ENCODE measurements around the gene OR1F1.
"Not testable (repeated sequence)": the region's sequence is repeated elsewhere in the genome, so short reads cannot be mapped to it uniquely, and the experiment has no call there.

OR1F1 gene

DNA sequence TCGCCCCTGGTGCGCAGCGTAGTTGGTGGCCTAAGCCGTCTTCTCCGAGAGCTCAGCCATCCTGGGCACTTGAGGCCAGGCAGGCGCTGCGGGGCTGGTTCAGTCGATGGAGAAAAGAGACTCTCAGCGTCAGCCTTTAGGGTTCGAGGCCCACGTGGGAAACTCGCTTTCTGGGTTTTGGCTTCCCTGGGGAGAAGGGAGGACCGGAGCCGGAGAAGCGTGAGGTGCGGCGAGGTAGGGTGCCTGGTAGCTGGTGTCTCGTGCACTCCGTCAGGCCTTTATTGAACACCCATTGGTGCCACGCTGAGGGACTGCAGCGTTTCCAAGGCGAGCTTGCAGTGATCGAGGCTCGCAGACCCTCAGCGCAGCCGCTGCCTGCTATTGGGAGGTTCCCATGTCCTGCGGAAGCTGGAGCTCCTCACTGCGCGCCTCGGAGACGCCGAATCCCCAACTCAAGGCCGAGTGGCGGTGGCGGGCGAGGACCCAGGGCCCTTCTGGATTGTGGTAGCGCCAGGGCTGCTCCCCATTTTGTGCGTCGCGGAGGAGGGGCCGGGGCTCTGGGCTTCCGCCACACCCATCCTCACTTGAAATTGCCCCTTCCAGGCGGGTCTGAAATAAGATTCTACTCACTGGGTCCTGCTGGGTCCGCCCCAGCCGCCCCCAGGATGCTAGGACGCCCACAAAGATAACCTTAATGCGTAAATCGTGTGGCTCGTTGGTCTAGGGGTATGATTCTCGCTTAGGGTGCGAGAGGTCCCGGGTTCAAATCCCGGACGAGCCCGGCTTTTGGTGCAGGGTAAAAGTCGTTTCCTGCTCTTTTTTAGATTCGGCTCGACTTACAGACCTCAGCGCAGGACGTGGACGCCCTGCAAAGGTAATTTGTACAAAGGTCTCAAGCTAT is 1.2 kb downstream of the OR1F1 start:
- DNase-seq (ENCODE audit: low read depth in 1 of 2, low spot score in 1 of 2), result no peak
- in situ Hi-C loops (cut with HindIII; ENCODE audit: low pct_unique_long_range_greater_than_20kb, low sequenced_read_pairs), result no loop called here
- TF ChIP-seq JUND (IDR thresholded peaks at IDR 0.05; ENCODE audit: low read depth), result no peak

DNA sequence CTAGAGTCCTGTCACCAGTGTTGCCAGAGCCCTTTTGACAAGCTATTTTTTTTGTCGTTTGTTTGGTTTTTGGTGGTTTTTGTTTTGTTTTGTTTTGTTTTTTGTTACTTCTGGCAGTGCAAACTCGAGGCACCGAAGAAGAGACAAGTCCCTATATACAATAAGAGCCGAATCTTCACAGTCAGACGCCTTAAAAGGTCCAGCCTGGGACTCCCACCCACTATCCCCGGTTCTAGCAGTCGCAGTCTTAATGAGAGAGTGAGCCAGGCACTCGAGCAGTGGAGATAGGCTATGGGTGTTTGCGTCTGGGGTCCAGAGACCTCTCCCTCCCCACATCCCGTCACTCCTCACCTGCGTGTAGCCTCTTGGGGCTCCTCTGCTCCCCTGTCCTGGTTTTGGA is 1.9 kb downstream of the OR1F1 start:
- in situ Hi-C loops (cut with HindIII; ENCODE audit: low pct_unique_long_range_greater_than_20kb, low sequenced_read_pairs), result no loop called here
- no peak for TF ChIP-seq JUND (IDR thresholded peaks at IDR 0.05; ENCODE audit: low read depth)
- no peak for DNase-seq (ENCODE audit: low read depth in 1 of 2, low spot score in 1 of 2)

DNA sequence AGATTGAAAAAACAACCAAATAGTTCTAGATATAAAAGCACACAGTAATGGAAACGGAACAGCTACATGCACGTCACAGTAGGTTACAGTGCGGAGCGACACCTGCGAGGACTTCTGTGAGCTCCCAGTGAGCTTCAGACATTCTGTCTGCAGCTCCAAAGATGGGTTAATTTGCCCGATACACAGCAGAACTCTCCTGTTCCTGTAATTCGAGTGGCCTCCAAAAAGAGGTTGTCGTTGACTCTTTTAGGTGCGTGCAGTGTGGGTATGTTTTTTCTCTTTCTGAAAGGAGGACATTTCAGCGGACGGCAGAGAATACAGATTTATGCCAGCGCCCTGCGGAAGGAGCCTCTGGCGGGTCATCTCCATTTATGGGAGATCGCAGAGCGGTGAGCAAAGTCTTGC is 2.9 kb downstream of the OR1F1 start:
- in situ Hi-C loops (cut with HindIII; ENCODE audit: low pct_unique_long_range_greater_than_20kb, low sequenced_read_pairs), result no loop called here
- peak in 1 of 2 experiments; percentile 31 for DNase-seq (ENCODE audit: low read depth in 1 of 2, low spot score in 1 of 2)
- TF ChIP-seq JUND (IDR thresholded peaks at IDR 0.05; ENCODE audit: low read depth), result no peak

DNA sequence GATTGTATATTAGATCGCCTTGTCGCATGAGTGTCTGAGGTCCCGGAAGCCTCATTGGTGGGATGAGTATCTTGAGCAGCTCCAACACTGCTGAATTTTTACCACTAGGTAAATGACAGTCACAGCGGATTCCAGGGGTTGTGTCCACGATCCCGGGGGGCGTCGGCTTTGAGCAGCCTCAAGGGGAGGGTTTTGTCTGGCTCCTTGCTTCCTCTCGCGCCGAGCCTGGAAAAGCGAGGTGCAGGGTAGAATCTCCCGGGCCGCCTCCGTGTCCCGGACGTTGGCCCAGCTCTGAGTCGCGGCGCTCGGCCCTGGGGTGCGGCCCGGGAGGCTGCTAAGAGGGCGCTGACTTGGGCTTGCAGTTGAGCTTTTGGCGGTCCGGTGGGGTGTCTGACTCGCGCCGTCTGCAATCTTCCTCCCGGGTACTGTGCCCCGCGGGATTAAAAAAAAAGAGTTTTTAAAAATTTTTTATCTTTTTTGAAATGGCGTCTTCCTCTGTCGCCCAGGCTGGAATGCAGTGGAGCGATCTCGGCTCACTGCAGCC is 4.5 kb downstream of the OR1F1 start:
- DNase-seq (ENCODE audit: low read depth in 1 of 2, low spot score in 1 of 2), result no peak
- TF ChIP-seq JUND (IDR thresholded peaks at IDR 0.05; ENCODE audit: low read depth), result no peak
- in situ Hi-C loops (cut with HindIII; ENCODE audit: low pct_unique_long_range_greater_than_20kb, low sequenced_read_pairs), result no loop called here

DNA sequence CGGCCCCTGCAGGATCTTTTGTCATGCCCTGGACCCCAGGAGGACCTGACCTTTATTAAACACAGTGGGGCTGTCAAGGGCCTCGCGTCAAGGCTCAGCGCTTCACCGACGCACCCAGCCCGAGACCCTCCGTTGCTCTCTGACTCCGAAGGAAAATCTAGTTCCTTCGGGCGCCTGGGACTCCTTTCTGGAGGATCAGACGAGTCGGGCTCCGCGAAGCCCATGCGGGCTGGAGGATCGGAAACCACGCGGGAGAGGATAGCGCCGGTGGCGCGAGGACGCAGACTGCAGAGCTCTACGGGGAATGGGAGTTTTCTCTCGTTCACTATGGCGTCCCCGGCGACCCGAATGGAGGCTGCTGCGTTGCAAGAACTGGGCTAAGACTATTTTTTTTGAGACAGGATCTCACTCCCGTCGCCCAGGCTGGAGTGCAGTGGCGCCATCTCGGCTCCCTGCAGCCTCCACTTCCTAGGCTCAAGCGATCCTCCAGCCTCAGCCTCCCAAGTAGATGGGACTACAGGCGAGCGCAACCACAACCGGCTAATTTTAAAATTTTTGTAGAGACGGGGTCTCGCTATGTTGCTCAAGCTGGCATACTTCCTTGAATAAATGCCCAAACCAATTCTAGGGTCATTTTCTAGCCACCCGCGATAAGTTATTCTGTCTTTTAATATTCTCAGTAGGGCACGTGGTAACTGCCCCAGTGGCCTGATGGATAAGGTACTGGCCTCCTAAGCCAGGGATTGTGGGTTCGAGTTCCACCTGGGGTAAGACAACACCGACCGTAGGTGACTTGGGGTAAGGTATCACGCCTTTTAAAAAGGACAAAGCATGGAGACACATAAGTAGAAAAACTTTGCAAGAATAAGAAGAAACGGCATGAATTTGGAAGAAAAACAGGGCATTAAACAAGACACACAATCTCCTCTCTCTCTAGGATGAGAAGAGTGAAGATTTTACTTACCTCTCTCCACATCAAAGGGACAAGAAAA is 5.5 kb downstream of the OR1F1 start:
- TF ChIP-seq JUND (IDR thresholded peaks at IDR 0.05; ENCODE audit: low read depth), result no peak
- in situ Hi-C loops (cut with HindIII; ENCODE audit: low pct_unique_long_range_greater_than_20kb, low sequenced_read_pairs), result no loop called here
- no peak for DNase-seq (ENCODE audit: low read depth in 1 of 2, low spot score in 1 of 2)

DNA sequence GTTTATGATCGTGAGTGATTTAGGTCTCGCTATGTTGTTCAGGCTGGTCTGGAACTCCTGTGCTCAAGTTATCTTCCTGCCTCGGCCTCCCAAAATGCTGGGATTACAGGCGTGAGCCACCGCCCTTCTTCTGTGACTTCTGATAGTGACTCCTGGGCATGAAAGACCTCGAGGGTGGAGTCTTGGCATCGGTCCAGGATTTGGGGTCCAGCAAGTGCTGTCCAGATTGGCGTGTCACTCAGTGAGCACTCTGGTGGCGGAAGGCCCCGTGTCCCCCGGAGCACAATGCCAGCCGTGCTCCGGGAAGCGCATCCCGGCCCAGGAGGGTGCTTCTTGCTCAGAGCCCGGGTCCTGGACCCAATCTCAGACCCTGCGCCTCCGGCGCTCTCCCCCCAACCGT is 6.8 kb downstream of the OR1F1 start:
- in situ Hi-C loops (cut with HindIII; ENCODE audit: low pct_unique_long_range_greater_than_20kb, low sequenced_read_pairs), result no loop called here
- no peak for DNase-seq (ENCODE audit: low read depth in 1 of 2, low spot score in 1 of 2)
- no peak for TF ChIP-seq JUND (IDR thresholded peaks at IDR 0.05; ENCODE audit: low read depth)

DNA sequence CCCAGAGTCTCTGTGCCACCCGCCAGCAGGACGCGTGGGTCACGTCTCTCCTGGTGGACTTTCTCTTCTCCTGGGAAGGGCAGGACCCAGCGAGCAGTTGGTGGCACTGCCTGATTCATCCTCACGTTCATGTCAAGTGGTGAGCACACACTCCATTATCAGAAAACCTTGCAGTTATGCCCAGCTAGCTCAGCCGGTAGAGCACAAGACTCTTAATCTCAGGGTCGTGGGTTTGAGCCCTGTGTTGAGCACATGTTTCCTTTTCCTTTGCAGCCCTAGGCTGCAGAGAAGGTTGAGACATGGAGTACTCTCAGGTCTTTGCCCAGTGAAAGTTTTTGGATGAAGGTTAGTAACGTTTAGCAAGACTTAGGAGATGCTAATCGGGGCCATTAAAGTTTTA is 8.0 kb downstream of the OR1F1 start:
- no peak for TF ChIP-seq JUND (IDR thresholded peaks at IDR 0.05; ENCODE audit: low read depth)
- in situ Hi-C loops (cut with HindIII; ENCODE audit: low pct_unique_long_range_greater_than_20kb, low sequenced_read_pairs), result no loop called here
- no peak for DNase-seq (ENCODE audit: low read depth in 1 of 2, low spot score in 1 of 2)

DNA sequence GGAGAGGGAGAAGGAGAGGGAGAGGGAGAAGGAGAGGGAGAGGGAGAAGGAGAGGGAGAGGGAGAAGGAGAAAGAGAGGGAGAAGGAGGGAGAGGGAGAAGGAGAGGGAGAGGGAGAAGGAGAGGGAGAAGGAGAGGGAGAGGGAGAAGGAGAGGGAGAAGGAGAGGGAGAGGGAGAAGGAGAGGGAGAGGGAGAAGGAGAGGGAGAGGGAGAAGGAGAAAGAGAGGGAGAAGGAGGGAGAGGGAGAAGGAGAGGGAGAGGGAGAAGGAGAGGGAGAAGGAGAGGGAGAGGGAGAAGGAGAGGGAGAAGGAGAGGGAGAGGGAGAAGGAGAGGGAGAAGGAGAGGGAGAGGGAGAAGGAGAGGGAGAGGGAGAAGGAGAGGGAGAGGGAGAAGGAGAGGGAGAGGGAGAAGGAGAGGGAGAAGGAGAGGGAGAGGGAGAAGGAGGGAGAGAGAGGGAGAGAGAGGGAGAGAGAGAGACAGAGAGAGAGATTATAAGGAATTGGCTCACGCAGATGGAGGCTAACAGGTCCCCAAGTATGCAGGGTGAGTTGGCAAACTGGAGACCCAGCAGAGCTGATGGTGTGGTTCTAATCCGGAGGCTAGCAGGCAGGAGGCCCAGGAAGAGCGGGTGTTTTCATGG is 9.8 kb downstream of the OR1F1 start:
- DNase-seq (ENCODE audit: low read depth in 1 of 2, low spot score in 1 of 2); in situ Hi-C loops (cut with HindIII; ENCODE audit: low pct_unique_long_range_greater_than_20kb, low sequenced_read_pairs): not testable (repeated sequence)

DNA sequence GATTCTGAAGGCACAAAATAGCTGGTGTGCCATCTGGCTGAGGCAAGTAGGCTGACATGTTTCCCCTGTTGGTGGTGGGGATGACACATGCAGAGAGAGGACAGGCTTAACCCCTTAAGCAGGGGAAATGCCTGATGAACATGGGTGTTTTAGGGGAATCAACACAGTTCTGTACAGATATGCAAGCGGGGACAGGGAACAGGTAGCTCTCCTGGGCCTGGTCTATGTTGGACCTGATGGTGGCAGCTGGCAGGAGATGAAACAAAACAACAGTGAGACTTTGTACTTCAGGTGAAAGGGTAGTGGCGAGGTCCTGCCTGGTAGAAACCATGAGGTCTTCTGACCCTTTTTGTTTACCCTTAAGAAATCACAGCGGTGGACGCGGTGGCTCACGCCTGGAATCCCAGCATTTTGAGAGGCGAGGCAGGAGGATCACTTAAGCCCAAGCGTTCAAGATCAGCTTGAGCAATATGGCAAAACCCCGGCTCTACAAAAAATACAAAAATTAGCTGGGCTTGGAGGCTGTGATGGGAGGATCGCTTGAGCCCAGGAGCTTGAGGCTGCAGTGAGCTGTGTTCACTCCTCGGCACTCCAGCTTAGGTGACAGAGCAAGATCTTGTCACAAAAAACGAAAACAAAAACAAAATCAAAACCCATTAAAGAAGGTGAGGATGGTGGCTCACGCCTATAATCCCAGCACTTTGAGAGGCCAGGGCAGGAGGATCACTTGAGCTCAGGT is 10.5 kb downstream of the OR1F1 start:
- no peak for TF ChIP-seq JUND (IDR thresholded peaks at IDR 0.05; ENCODE audit: low read depth)
- in situ Hi-C loops (cut with HindIII; ENCODE audit: low pct_unique_long_range_greater_than_20kb, low sequenced_read_pairs), result no loop called here
- no peak for DNase-seq (ENCODE audit: low read depth in 1 of 2, low spot score in 1 of 2)

DNA sequence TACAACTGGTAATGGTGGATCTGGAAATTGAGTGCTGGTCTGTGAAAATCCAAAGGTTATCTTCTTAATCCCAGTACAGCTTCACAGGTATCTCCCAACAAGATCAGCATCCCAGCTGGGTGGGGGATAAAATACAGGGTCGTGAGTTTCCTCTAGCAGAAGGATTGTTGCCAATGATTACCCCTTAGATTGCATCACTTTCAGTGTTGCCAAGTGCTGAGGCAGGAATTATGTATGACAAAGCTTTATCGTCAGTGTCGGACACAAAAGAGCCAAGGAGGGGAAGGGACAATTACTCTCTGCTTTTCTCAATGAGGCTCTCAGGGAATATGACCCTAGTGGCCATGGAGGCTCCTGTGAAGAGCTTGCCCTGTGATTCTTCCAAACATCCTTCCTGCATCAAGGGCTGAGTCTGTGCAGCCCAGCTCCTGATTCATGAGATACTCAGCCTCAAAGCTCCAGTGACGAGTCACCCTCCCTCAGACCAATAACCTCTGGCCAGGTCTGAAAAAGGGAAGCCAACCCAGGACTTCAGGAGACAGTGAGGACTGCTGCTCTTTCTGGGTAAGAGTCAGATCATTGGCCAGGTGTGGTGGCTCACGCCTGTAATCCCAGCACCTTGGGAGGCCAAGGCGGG is 15.0 kb downstream of the OR1F1 start:
- DNase-seq (ENCODE audit: low read depth in 1 of 2, low spot score in 1 of 2), result no peak
- in situ Hi-C loops (cut with HindIII; ENCODE audit: low pct_unique_long_range_greater_than_20kb, low sequenced_read_pairs), result no loop called here
- TF ChIP-seq JUND (IDR thresholded peaks at IDR 0.05; ENCODE audit: low read depth), result no peak

DNA sequence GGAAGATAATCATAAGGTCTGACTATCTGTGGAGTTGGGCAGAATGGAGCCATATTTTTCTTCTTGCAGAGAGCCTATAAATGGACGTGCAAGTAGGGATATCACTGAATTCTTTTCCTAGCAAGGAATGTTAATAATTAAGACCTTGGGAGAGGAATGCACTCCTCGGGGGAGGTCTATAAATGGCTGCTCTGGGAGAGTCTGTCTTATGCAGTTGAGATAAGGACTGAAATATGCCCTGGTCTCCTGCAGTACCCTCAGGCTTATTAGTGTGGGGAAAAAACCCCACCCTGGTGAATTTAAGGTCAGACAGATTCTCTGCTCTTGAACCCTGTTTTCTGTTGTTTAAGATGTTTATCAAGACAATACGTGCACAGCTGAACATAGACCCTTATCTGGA is 17.9 kb downstream of the OR1F1 start:
- peak in 1 of 2 experiments; percentile 21 for DNase-seq (ENCODE audit: low read depth in 1 of 2, low spot score in 1 of 2)
- in situ Hi-C loops (cut with HindIII; ENCODE audit: low pct_unique_long_range_greater_than_20kb, low sequenced_read_pairs), result not testable (repeated sequence)
